Liver (tissue), 3 donors: ENCODE data around the gene ANKRD44.

Experiments used
- HNF4G ChIP-seq: IDR thresholded peaks from 2 replicates; pipeline ENCODE4 v1.6.1; 2016; ENCODE audit warnings: antibody characterized with exemption
- JUND ChIP-seq, 2 donors: IDR thresholded peaks; 2 replicates each; pipeline ENCODE4 v1.6.1; 2016; ENCODE audit warnings: antibody characterized with exemption in 2 of 2
- NR2F2 ChIP-seq: IDR thresholded peaks from 2 replicates; pipeline ENCODE4 v1.6.1; 2016; ENCODE audit warnings: antibody characterized with exemption
- RAD21 ChIP-seq, 2 donors: IDR thresholded peaks; 2 replicates each; pipeline ENCODE4 v1.6.1; 2016; ENCODE audit warnings: antibody characterized with exemption in 2 of 2, mild to moderate bottlenecking in 2 of 2
- REST ChIP-seq: IDR thresholded peaks from 2 replicates; pipeline ENCODE4 v1.6.1; 2016; ENCODE audit warnings: antibody characterized with exemption, mild to moderate bottlenecking
- TAF1 ChIP-seq: conservative IDR thresholded peaks from 2 replicates; pipeline ENCODE4 v1.6.1; 2016; ENCODE audit warnings: antibody characterized with exemption, mild to moderate bottlenecking
- TF ChIP-seq, protein P1 (sequence below): IDR thresholded peaks from 2 replicates; pipeline ENCODE4 v1.6.1; 2016; ENCODE audit warnings: antibody characterized with exemption
- TF ChIP-seq, protein P2 (sequence below): fragments of 150-350 bp; IDR thresholded peaks from 2 replicates; pipeline ENCODE4 v1.5.1; 2017; ENCODE audit warnings: improper control_type of control experiment, low read depth, low read length; ENCODE audit not compliant: missing input control
- TF ChIP-seq, protein P3 (sequence below): IDR thresholded peaks from 2 replicates; pipeline ENCODE4 v1.6.1; 2016; ENCODE audit warnings: antibody characterized with exemption
- donor health status: healthy.
- donor health status: healthy.

- no peak for TF ChIP-seq HNF4G
- no peak for TF ChIP-seq REST
- TF ChIP-seq, protein P1, sequence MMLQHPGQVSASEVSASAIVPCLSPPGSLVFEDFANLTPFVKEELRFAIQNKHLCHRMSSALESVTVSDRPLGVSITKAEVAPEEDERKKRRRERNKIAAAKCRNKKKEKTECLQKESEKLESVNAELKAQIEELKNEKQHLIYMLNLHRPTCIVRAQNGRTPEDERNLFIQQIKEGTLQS: no peak
- TF ChIP-seq, protein P2, sequence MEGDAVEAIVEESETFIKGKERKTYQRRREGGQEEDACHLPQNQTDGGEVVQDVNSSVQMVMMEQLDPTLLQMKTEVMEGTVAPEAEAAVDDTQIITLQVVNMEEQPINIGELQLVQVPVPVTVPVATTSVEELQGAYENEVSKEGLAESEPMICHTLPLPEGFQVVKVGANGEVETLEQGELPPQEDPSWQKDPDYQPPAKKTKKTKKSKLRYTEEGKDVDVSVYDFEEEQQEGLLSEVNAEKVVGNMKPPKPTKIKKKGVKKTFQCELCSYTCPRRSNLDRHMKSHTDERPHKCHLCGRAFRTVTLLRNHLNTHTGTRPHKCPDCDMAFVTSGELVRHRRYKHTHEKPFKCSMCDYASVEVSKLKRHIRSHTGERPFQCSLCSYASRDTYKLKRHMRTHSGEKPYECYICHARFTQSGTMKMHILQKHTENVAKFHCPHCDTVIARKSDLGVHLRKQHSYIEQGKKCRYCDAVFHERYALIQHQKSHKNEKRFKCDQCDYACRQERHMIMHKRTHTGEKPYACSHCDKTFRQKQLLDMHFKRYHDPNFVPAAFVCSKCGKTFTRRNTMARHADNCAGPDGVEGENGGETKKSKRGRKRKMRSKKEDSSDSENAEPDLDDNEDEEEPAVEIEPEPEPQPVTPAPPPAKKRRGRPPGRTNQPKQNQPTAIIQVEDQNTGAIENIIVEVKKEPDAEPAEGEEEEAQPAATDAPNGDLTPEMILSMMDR: no peak
- TF ChIP-seq TAF1: no peak
- TF ChIP-seq, protein P3, sequence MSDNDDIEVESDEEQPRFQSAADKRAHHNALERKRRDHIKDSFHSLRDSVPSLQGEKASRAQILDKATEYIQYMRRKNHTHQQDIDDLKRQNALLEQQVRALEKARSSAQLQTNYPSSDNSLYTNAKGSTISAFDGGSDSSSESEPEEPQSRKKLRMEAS: no peak
- no peak for TF ChIP-seq JUND (IDR thresholded peaks at IDR 0.05)
- TF ChIP-seq NR2F2: no peak
- no peak for TF ChIP-seq RAD21 (IDR thresholded peaks at IDR 0.05)
Measured at GRCh38 chr2:196990092-196990491, 320.5 kb downstream of the ANKRD44 start.
